ENCODE data around the gene RIPK3. TPM values are rescaled to one million over a fixed set of nuclear protein-coding genes. Genes with fewer than 3 reads are reported as not detected.

The RIPK3 gene
- total RNA-seq, 2 experiments from 2014 or later = 8.1 to 14.5 TPM

DNA sequence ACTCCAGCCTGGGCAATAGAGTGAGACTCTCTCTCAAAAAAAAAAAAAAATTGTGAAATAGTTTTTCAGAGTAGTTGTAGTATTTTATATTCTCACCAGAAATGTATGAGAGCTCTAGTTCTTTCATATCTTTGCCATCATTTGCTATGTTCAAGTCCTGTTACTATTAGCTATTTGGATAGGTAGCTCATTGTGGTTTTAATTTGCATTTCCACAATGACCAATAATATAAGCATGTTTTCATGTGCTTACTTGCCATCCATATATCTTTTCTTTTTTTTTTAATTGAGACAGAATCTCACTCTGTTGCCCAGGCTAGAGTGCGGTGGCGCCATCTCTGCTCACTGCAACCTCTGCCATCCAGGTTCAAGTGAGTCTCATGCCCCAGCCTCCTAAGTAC is 8.4 kb upstream of the RIPK3 start:
- BruUV-seq (replicated peaks) = no TSS peak
- H3K27ac ChIP-seq (ENCODE audit: low read depth, low read length, poor library complexity, severe bottlenecking) = no peak overlapping the region
- no peaks in the 10 kb centered on the region for H3K36me3 ChIP-seq (ENCODE audit: insufficient read depth, low read length)
- CTCF ChIA-PET (ENCODE audit: unreplicated experiment) = no interaction called here
- intact Hi-C loops (cut with micrococcal nuclease; ENCODE audit: unreplicated experiment) = no loop called here
- no peak for DNase-seq (ENCODE audit: low spot score)
- H2AFZ ChIP-seq (ENCODE audit: low read length) = no peak overlapping the region
- no peaks in the 10 kb centered on the region for H3K9me3 ChIP-seq (ENCODE audit: low read length)
- no peaks in the 10 kb centered on the region for H3K4me1 ChIP-seq (ENCODE audit: insufficient read depth, low read length, poor library complexity, severe bottlenecking)
- H3K9me2 ChIP-seq (ENCODE audit: insufficient read depth, low read length) = no peaks in the 10 kb centered on the region
- POLR2A ChIA-PET = interaction anchor here (1.0 kb wide), 1 partner anchor 71 kb away, joined by 5 read pairs; no protein-coding TSS in a partner anchor
- H3K4me3 ChIP-seq (ENCODE audit: low read depth, low read length, poor library complexity, severe bottlenecking) = no peak overlapping the region
- no peaks in the 10 kb centered on the region for H3K79me2 ChIP-seq (ENCODE audit: insufficient read depth, low read depth, low read length)
- H4K20me1 ChIP-seq (ENCODE audit: insufficient read depth, low read length) = no peaks in the 10 kb centered on the region
- no peak overlapping the region for H3K4me2 ChIP-seq (ENCODE audit: low read length)
- TF ChIP-seq, protein P1, sequence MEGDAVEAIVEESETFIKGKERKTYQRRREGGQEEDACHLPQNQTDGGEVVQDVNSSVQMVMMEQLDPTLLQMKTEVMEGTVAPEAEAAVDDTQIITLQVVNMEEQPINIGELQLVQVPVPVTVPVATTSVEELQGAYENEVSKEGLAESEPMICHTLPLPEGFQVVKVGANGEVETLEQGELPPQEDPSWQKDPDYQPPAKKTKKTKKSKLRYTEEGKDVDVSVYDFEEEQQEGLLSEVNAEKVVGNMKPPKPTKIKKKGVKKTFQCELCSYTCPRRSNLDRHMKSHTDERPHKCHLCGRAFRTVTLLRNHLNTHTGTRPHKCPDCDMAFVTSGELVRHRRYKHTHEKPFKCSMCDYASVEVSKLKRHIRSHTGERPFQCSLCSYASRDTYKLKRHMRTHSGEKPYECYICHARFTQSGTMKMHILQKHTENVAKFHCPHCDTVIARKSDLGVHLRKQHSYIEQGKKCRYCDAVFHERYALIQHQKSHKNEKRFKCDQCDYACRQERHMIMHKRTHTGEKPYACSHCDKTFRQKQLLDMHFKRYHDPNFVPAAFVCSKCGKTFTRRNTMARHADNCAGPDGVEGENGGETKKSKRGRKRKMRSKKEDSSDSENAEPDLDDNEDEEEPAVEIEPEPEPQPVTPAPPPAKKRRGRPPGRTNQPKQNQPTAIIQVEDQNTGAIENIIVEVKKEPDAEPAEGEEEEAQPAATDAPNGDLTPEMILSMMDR (conservative IDR thresholded peaks at IDR 0.05; ENCODE audit: low read length) = 0 out of 2 replicates have a peak, but pooled peaks have one; percentile 20
- TF ChIP-seq EZH2phosphoT487 (IDR thresholded peaks at IDR 0.05; ENCODE audit: borderline replicate concordance, low read depth, low read length) = no peak

DNA sequence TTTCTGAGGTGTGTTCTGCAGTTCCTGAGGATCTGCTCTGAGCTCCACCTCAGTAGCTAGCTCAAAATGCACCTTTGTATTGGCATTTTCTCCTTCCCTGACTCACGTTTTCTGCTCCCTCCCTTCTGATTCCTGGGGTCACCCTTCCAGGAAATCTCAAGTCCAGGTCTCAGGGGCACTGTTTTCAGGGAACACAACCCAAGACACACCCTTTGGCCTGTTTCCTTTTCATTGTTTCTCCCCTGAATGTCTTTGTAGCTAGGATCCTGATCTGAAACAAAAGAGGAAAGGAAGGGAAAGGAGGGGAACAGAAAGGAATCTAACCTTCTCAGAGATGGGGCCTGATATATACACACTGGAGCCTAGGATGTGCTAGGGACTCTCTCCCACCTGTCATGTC is 7.3 kb upstream of the RIPK3 start:
- no TSS peak for BruUV-seq (replicated peaks)
- POLR2A ChIA-PET = interaction anchor here (0.9 to 2.2 kb wide), 2 partner anchors 15 to 39 kb away, joined by 3 to 6 read pairs; no protein-coding TSS in a partner anchor

More for the DNA sequence above, 7.3 kb upstream of the RIPK3 start:
- CTCF ChIA-PET (ENCODE audit: unreplicated experiment) = interaction anchor here (1.1 kb wide), 2 partner anchors 19 to 39 kb away, joined by 3 to 8 read pairs; no protein-coding TSS in a partner anchor
- Histone ChIP-seq H3K9me2 (ENCODE audit: insufficient read depth, low read length) (no peaks in the 10 kb centered on the region), H2AFZ (ENCODE audit: low read length) (no peak overlapping the region), H3K4me3 (ENCODE audit: low read depth, low read length, poor library complexity, severe bottlenecking) (no peak overlapping the region), H3K36me3 (ENCODE audit: insufficient read depth, low read length) (no peaks in the 10 kb centered on the region), H3K79me2 (ENCODE audit: insufficient read depth, low read depth, low read length) (no peaks in the 10 kb centered on the region), H3K4me2 (ENCODE audit: low read length) (no peak overlapping the region), H3K9me3 (ENCODE audit: low read length) (no peaks in the 10 kb centered on the region), H3K27ac (ENCODE audit: low read depth, low read length, poor library complexity, severe bottlenecking) (no peak overlapping the region), H3K4me1 (ENCODE audit: insufficient read depth, low read length, poor library complexity, severe bottlenecking) (no peaks in the 10 kb centered on the region), H4K20me1 (ENCODE audit: insufficient read depth, low read length) (no peaks in the 10 kb centered on the region)
- no peak for DNase-seq (ENCODE audit: low spot score)
- TF ChIP-seq, protein P1 (conservative IDR thresholded peaks at IDR 0.05; ENCODE audit: low read length) = no peak
- no peak for TF ChIP-seq EZH2phosphoT487 (IDR thresholded peaks at IDR 0.05; ENCODE audit: borderline replicate concordance, low read depth, low read length)
- intact Hi-C loops (cut with micrococcal nuclease; ENCODE audit: unreplicated experiment) = no loop called here
